GM18526 (cell line): ENCODE data around the gene BFSP1.

ENCODE experiments used
- POLR2A ChIP-seq: IDR thresholded peaks from 3 replicates; pipeline ENCODE4 v1.6.1; 2011; ENCODE audit not compliant: insufficient read length; ENCODE audit errors: extremely low read depth

Gene BFSP1

GRCh38 chr20:17499041-17499440, 32.1 kb downstream of the BFSP1 start:
- TF ChIP-seq POLR2A, result no peak

DNA sequence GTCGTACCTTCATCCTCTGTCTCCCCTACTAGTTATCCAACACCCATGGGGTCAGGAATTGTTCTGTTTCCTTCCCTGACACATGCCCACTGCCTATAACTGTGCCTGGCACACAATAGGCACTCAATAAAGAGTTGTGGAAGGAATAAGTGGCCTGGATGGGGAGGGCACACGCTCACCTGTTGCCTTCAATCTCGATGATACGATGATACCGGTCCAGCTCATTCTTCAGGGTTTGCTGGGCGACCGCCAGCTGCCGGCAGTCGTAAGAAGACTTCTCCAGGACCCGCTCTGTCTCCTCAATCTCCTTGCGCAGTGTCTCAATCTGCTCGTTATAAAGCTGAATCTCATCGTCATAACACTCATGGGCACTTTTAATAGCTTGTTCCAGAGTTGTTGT, 32.5 kb downstream of the BFSP1 start:
- TF ChIP-seq POLR2A, result no peak

- TF ChIP-seq POLR2A, result no peak
Measured at GRCh38 chr20:17497821-17498580, 33.2 kb downstream of the BFSP1 start.

- TF ChIP-seq POLR2A, result no peak
Measured at GRCh38 chr20:17495826-17496225, 35.4 kb downstream of the BFSP1 start.

DNA sequence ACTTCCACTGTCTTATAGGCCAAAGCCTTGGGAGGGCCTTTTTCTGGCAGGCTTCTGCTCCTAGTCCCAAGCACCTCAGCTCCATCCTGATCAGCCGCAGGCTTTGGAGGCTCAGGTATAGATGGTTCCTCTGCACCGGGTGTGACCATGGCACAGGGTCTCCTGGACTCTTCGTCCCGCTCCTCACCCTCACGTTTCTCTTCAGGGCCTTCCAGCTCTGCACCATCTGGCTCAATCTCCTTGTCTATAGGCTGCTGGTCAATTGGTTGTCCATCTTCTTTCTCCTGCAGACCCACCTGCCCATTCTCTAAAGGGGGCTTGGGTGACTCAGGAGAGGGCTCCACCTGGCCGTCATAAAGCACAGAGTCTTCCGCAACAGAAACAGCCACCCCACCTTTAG, 37.0 kb downstream of the BFSP1 start:
- TF ChIP-seq POLR2A, result no peak

DNA sequence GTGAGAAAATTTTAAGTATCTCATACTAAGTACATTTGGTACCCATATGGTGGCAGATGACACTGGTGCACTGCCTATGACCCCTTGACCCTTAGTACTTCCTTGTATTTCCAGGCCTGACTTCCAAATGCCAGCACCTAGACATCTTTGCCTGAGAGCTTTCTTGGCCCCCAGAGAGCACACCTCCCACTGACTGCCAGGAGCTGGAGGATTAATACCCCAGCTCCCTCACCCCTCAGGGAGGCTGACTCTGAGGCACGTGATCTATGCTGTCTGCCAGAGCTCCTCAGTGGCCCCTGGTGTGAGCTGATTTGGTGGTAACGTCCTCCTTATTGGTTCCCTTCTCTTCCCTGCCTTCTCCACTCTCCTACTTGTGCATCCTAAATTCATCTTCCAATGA, 38.0 kb downstream of the BFSP1 start:
- TF ChIP-seq POLR2A, result no peak

GRCh38 chr20:17491488-17491887, 39.7 kb downstream of the BFSP1 start:
- no peak for TF ChIP-seq POLR2A

- TF ChIP-seq POLR2A, result no peak
Measured at GRCh38 chr20:17491041-17491440, 40.1 kb downstream of the BFSP1 start.

- TF ChIP-seq POLR2A, result no peak
Measured at GRCh38 chr20:17490501-17490900, 40.7 kb downstream of the BFSP1 start.

GRCh38 chr20:17488916-17489600, 42.1 kb downstream of the BFSP1 start:
- no peak for TF ChIP-seq POLR2A

DNA sequence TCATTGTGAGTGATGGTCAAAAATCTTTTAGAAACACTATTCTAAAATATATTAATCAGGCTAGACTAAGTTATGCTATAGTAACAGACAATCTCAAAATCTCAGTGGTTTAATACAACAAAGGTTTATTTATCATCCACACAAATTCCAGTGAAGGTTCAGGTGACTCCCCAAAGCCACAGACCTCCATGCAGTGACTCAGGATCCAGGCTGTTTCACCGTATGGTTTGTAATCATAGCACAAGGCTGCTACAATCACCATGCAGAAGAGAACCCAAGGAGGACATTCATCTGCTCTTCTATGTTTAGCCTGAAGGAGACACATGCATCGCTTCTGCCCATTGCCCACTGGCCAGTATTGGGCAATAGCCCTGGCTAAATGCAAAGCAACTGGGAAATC, 46.2 kb downstream of the BFSP1 start:
- no peak for TF ChIP-seq POLR2A

GRCh38 chr20:17482536-17482935, 48.6 kb downstream of the BFSP1 start:
- TF ChIP-seq POLR2A, result no peak

DNA sequence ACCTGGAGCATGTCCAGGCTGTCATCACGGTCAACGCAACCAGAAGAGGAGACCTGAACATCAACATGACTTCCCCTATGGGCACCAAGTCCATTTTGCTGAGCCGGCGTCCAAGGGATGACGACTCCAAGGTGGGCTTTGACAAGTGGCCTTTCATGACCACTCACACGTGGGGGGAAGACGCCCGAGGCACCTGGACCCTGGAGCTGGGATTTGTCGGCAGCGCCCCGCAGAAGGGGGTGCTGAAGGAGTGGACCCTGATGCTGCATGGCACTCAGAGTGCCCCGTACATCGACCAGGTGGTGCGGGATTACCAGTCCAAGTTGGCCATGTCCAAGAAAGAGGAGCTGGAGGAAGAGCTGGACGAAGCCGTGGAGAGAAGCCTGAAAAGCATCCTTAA, 49.5 kb downstream of the BFSP1 start:
- TF ChIP-seq POLR2A, result no peak

DNA sequence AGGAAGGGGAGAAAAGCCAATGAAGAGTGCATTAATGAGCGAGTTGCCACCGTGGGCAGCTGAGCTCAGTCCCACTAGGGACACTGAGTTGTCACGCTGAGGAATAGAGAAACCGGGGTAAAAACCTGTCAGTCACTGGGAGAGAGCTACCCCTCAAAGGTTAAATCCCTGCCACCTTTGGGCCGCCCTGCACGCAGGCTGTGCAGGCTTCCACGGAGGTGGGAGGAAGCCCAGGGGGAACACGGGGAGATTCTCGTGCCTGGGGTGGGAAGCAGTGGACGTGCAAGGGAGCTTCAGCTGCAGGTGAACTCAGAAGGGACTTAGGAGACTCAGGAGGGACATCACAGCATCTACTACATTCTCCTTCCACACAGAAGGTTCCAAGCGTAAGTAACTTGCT, 50.5 kb downstream of the BFSP1 start:
- no peak for TF ChIP-seq POLR2A

DNA sequence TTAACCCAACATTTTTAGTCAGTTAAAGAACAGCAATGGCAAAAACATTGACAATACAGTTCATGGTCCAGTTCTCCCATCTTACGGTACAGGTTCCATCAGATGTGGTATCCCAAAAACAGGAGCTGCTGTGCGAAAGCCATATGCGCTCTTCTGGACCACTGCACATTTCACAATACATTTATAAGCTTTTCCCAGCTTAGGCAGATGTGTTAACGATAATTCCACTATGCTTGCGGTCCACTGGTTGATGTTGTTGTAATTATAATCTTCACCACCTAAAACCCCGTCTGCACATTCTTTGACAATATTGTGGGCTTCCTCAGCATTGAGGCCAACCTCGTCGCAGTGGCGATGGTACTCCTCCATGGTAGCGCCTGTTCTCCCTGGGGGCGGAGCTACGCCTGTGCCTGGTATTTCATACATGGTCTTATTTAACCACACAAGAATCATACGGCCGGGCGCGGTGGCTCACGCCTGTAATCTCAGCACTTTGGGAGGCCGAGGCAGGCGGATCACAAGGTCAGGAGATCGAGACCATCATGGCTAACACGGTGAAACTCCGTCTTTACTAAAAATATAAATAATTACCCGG, 52.0 kb downstream of the BFSP1 start:
- no peak for TF ChIP-seq POLR2A

DNA sequence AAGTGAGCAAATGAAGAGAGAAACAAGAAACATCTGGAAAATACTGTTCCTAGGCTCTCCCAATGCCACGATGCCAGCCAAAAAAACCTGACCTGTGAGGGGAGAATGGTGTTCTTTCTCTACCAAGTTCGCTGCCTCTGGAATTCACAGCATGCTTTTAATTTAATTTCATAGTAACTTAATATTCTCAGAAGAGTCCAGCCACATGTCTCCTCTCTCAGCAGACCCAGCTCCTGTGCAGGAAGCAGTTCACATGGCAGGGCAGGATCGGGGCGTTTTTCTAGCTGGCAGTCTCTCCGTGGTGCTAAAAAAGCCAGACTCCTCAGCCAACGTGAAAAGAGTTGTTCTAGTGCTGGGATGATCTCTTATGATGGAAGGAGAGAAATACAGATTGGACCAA, 57.5 kb downstream of the BFSP1 start:
- no peak for TF ChIP-seq POLR2A

DNA sequence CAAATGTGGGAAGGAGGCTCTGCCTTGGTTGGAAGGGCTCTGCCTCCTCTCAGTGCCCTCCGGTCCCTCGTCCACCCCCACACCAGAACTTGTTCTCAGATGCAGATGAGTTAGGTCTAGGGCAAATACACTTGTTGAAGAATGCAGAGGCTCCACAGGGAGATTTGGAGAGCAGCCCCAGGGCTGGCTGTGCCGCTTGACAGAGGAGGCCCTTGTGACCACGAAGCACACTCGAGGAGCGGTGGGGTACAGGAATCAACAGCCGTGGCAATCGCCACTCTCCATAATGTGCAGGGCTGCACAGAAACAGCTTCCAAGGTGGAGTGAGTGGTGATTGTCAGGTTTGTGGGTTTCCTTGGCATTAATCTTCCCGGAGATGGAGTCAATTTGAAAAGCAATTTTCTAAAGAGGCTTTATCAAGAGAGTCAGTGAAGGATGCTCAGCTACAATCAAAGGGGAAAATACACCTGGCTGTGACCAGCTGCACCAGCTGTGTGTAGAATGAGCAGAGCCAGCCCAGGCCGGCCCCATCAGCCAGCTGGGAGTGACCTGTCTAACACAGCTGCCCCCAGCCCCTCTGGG, 59.5 kb downstream of the BFSP1 start:
- TF ChIP-seq POLR2A, result no peak

- TF ChIP-seq POLR2A, result no peak
Measured at GRCh38 chr20:17470973-17471372, 60.2 kb downstream of the BFSP1 start.
